A549 (cell line): Measurements from ENCODE around the gene ITCH. TPM values are rescaled to one million over a fixed set of nuclear protein-coding genes. Genes with fewer than 3 reads are reported as not detected.
"Not testable (repeated sequence)": the region's sequence is repeated elsewhere in the genome, so short reads cannot be mapped to it uniquely, and the experiment has no call there.

ENCODE experiments used
- ATAC-seq, 2 experiments: fragments of 200-7000 bp in 1 of 2; fragments of >200 bp in 1 of 2; cut with Nextera tagmentation in 1 of 2; cut with Tn5 transposase in 1 of 2; 3 replicates each; pipeline versions ENCODE4 v1.8.0 to v1.9.1; 2018 to 2020; ENCODE audit warnings: mild to moderate bottlenecking in 1 of 2, moderate library complexity in 1 of 2
- CTCF ChIA-PET: fragments of 300-600 bp; sonication (Branson Sonifier 250); formaldehyde crosslinking; extraction: SDS; loops from one replicate; lab custom pipeline; 2021; ENCODE audit warnings: antibody characterized with exemption, inconsistent platforms; lab: Yijun Ruan, JAX
- POLR2A ChIA-PET: fragments of 350-600 bp; formaldehyde crosslinking; extraction: SDS; loops from one replicate; lab custom pipeline; 2021; ENCODE audit warnings: antibody characterized with exemption, inconsistent platforms; lab: Yijun Ruan, JAX
- DNase-seq, 2 experiments: peaks; one replicate each; pipeline versions ENCODE4 v3.0.0 to v3.0.0-alpha.2; 2011 to 2016; ENCODE audit warnings: low read depth in 1 of 2, low spot score in 1 of 2
- FAIRE-seq: peaks from 2 replicates; lab custom pipeline; 2011; peaks lifted over from hg19 to GRCh38; lab: Jason Lieb, UNC
- H3K27ac ChIP-seq, 2 experiments: fragments of >200 bp; sonication (Bioruptor Twin); formaldehyde crosslinking; 3 replicates each; pipeline ENCODE4 v1.5.1; 2016 to 2017
- H3K4me1 ChIP-seq: fragments of >200 bp; sonication (Bioruptor Twin); formaldehyde crosslinking; 3 replicates; pipeline ENCODE4 v1.6.1; 2016
- H3K4me2 ChIP-seq: fragments of >200 bp; sonication (Bioruptor Twin); formaldehyde crosslinking; 3 replicates; pipeline ENCODE4 v1.6.1; 2016
- H3K4me3 ChIP-seq: fragments of >200 bp; sonication (Bioruptor Twin); formaldehyde crosslinking; 3 replicates; pipeline ENCODE4 v1.5.1; 2016
- H3K9me3 ChIP-seq: fragments of >200 bp; sonication (Bioruptor Twin); formaldehyde crosslinking; 3 replicates; pipeline ENCODE4 v1.6.1; 2016
- ESRRA ChIP-seq: fragments of 150-350 bp; IDR thresholded peaks from 2 replicates; pipeline ENCODE4 v1.6.1; 2014; ENCODE audit warnings: mild to moderate bottlenecking, low read length, borderline replicate concordance
- FOSL2 ChIP-seq, 2 experiments: fragments of 450-650 bp in 1 of 2; fragments of >200 bp in 1 of 2; sonication (Bioruptor Twin) in 1 of 2; formaldehyde crosslinking; IDR thresholded peaks; 2 replicates each; pipeline versions ENCODE4 v1.5.0 to v1.6.1; 2016 to 2020; ENCODE audit warnings: mild to moderate bottlenecking in 1 of 2, moderate library complexity in 1 of 2
- GATA3 ChIP-seq: IDR thresholded peaks from 2 replicates; pipeline ENCODE4 v1.6.1; 2012; ENCODE audit warnings: borderline replicate concordance
- HEYL ChIP-seq: fragments of 250-450 bp; sonication (Bioruptor Pico); IDR thresholded peaks from 2 replicates; pipeline ENCODE4 v1.8.0; 2021; ENCODE audit warnings: mild to moderate bottlenecking, moderate library complexity
- JUN ChIP-seq, 2 experiments: fragments of >200 bp; sonication (Bioruptor Twin); formaldehyde crosslinking; IDR thresholded peaks; 2 replicates in 1 of 2; 3 replicates in 1 of 2; pipeline ENCODE4 v1.6.1; 2016 to 2017
- JUNB ChIP-seq: fragments of >200 bp; sonication (Bioruptor Twin); formaldehyde crosslinking; IDR thresholded peaks from 2 replicates; pipeline ENCODE4 v1.6.1; 2016
- MAFK ChIP-seq: fragments of 450-650 bp; IDR thresholded peaks from 2 replicates; pipeline ENCODE4 v1.6.1; 2014; ENCODE audit not compliant: partially characterized antibody
- MAZ ChIP-seq: fragments of 150-350 bp; IDR thresholded peaks from 2 replicates; pipeline ENCODE4 v1.6.1; 2014; ENCODE audit warnings: antibody characterized with exemption, low read depth, low read length, borderline replicate concordance
- MYC ChIP-seq: IDR thresholded peaks from 2 replicates; pipeline ENCODE4 v1.6.1; 2012; ENCODE audit warnings: mild to moderate bottlenecking, inconsistent platforms, low read length, improper control_type of control experiment, borderline replicate concordance
- NPAS2 ChIP-seq: fragments of 250-450 bp; sonication (Bioruptor Pico); IDR thresholded peaks from 2 replicates; pipeline ENCODE4 v1.8.0; 2022; ENCODE audit warnings: mild to moderate bottlenecking, moderate library complexity, borderline replicate concordance
- NR3C1 ChIP-seq: fragments of >200 bp; sonication (Bioruptor Twin); formaldehyde crosslinking; IDR thresholded peaks from 3 replicates; pipeline ENCODE4 v1.6.1; 2017
- RNF2 ChIP-seq: fragments of 200-600 bp; sonication (generic); IDR thresholded peaks from 2 replicates; pipeline ENCODE4 v1.6.1; 2016; ENCODE audit warnings: low read depth, mild to moderate bottlenecking, antibody characterized with exemption, moderate library complexity, borderline replicate concordance
- SMC3 ChIP-seq: fragments of >200 bp; sonication (Bioruptor Twin); formaldehyde crosslinking; IDR thresholded peaks from 3 replicates; pipeline ENCODE4 v1.6.1; 2018; ENCODE audit warnings: inconsistent platforms
- SREBF2 ChIP-seq: fragments of 450-650 bp; IDR thresholded peaks from 2 replicates; pipeline ENCODE4 v1.6.1; 2014; ENCODE audit warnings: mild to moderate bottlenecking, moderate library complexity
- ZC3H11A ChIP-seq: fragments of 450-650 bp; IDR thresholded peaks from 2 replicates; pipeline ENCODE4 v1.6.1; 2014; ENCODE audit warnings: antibody characterized with exemption, mild to moderate bottlenecking
- ZFP36 ChIP-seq: fragments of 450-650 bp; IDR thresholded peaks from 2 replicates; pipeline ENCODE4 v1.6.1; 2014; ENCODE audit warnings: borderline replicate concordance; ENCODE audit not compliant: partially characterized antibody
- WGBS: methylation state at CpG from one replicate; pipeline ENCODE4 v1.1.6; 2017; ENCODE audit errors: missing lambda C conversion rate; 5-methylcytosine and 5-hydroxymethylcytosine counted together
- polyA plus RNA-seq, 4 experiments: library from polyadenylated mRNA; depleted of rRNA in 3 of 4; stranded (reverse); fragments of >200 nt; fragmentation: RNase III in 1 of 4; extraction: RNeasy Plus Mini Kit Qiagen cat#74134 plus additional on column Dnase treatment in 1 of 4; gene quantifications; 2 replicates in 3 of 4; 3 replicates in 1 of 4; pipeline ENCODE4 v1.2.3, GENCODE V29; 2011 to 2017
- TF ChIP-seq, protein P1 (sequence below): IDR thresholded peaks from 2 replicates; pipeline ENCODE4 v1.6.1; 2012
- TF ChIP-seq, protein P2 (sequence below): fragments of 450-650 bp; IDR thresholded peaks from 2 replicates; pipeline ENCODE4 v1.6.1; 2014; ENCODE audit warnings: antibody characterized with exemption
- TF ChIP-seq, protein P3 (sequence below): fragments of >200 bp; sonication (Bioruptor Twin); formaldehyde crosslinking; IDR thresholded peaks from 3 replicates; pipeline ENCODE4 v1.5.1; 2016
- TF ChIP-seq, protein P4 (sequence below): fragments of >200 bp; sonication (Bioruptor Twin); formaldehyde crosslinking; IDR thresholded peaks from 3 replicates; pipeline ENCODE4 v1.6.1; 2016
- TF ChIP-seq, protein P5 (sequence below): fragments of 250-450 bp; sonication (Bioruptor Pico); IDR thresholded peaks from 2 replicates; pipeline ENCODE4 v1.5.0; 2021; ENCODE audit warnings: mild to moderate bottlenecking, moderate library complexity, borderline replicate concordance

Gene ITCH
- polyA plus RNA-seq, 2 of the 4 experiments (the other 2 are of a cell fraction) = 23.9 to 24.4 TPM

DNA sequence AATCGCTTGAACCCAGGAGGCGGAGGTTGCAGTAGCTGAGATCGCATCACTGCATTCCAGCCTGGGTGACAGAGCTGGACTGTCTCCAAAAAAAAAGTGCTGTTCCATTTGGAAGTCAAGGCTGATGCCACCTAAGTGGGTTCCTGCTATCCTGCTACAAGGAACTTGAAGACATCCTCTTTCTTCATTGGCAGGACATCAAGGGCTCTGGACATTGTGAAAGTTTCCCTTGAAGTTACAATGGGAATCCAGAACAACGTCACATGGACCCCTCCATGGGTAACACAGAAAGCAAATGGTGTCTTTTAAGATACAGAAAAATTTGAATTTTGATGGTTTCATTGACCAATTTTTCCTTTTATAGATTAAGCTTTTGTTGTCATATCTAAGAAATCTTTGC, 15.5 kb upstream of the ITCH start:
- Histone ChIP-seq H3K4me3 (no peak overlapping the region), H3K27ac (no peak overlapping the region), H3K4me1 (peaks cover 24% of the 10 kb centered on the region), H3K4me2 (no peak overlapping the region), H3K9me3 (no peaks in the 10 kb centered on the region)
- POLR2A ChIA-PET = interaction anchor here (2.8 kb wide), 1 partner anchor 15 kb away, joined by 8 read pairs; the partner anchor contains the start of gene ITCH
- 90% methylated on average over 4 of the region's 4 CpGs for WGBS
- FAIRE-seq (no peak), DNase-seq (no peak), ATAC-seq (no peak)
- CTCF ChIA-PET = interaction anchor here (0.7 to 1.5 kb wide), 2 partner anchors 35 to 95 kb away, joined by 4 to 5 read pairs; no protein-coding TSS in a partner anchor
- TF ChIP-seq MYC = no peak
- TF ChIP-seq, protein P1, sequence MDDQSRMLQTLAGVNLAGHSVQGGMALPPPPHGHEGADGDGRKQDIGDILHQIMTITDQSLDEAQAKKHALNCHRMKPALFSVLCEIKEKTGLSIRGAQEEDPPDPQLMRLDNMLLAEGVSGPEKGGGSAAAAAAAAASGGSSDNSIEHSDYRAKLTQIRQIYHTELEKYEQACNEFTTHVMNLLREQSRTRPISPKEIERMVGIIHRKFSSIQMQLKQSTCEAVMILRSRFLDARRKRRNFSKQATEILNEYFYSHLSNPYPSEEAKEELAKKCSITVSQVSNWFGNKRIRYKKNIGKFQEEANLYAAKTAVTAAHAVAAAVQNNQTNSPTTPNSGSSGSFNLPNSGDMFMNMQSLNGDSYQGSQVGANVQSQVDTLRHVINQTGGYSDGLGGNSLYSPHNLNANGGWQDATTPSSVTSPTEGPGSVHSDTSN = no peak
- no peak for TF ChIP-seq NPAS2 (CRISPR knock-in tag)
- no peak for TF ChIP-seq NR3C1
- TF ChIP-seq HEYL (CRISPR knock-in tag) = no peak
- TF ChIP-seq, protein P2, sequence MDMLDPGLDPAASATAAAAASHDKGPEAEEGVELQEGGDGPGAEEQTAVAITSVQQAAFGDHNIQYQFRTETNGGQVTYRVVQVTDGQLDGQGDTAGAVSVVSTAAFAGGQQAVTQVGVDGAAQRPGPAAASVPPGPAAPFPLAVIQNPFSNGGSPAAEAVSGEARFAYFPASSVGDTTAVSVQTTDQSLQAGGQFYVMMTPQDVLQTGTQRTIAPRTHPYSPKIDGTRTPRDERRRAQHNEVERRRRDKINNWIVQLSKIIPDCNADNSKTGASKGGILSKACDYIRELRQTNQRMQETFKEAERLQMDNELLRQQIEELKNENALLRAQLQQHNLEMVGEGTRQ = no peak
- no peak for TF ChIP-seq ZC3H11A
- no peak for TF ChIP-seq ZFP36

DNA sequence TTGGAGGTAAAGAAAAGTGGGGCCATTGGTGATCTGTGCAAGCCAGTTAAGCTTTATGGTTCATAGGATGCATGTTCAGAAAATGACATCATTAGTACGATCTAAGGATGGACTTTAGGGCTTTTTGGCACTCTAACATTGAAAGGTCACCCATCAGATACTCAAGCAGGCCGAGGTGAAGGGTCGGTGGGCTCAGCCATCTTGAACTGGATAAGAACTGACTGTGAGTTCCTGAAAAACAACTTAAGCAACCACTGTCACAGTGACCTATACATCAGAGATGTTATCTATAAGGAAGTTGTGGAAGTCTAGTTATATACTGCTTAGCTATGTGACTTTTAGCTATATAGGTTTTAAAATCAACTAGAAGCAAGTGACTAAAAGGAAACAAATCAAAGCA, 13.0 kb upstream of the ITCH start:
- POLR2A ChIA-PET = interaction anchor here (1.6 kb wide), 1 partner anchor 13 kb away, joined by 5 read pairs; the partner anchor contains the start of gene ITCH
- CTCF ChIA-PET = interaction anchor here (1.0 to 1.5 kb wide), 2 partner anchors 38 to 173 kb away, joined by 3 to 9 read pairs; no protein-coding TSS in a partner anchor
- Histone ChIP-seq H3K4me3 (no peak overlapping the region), H3K4me2 (no peak overlapping the region; the same call in 2 of the 3 replicates), H3K9me3 (no peaks in the 10 kb centered on the region), H3K4me1 (peaks cover 14% of the 10 kb centered on the region), H3K27ac (peak overlapping the region in 1 of 2 experiments; percentile 36; a peak in 3 of 6 replicates)
- TF ChIP-seq JUNB (no peak), ZFP36 (no peak), ESRRA (no peak), GATA3 (no peak), MAZ (no peak), RNF2 (no peak)
- ATAC-seq (peak in 1 of 2 experiments; percentile 23; a peak in 1 of 6 replicates), DNase-seq (no peak), FAIRE-seq (no peak)
- 68% methylated on average over 3 of the region's 3 CpGs for WGBS

DNA sequence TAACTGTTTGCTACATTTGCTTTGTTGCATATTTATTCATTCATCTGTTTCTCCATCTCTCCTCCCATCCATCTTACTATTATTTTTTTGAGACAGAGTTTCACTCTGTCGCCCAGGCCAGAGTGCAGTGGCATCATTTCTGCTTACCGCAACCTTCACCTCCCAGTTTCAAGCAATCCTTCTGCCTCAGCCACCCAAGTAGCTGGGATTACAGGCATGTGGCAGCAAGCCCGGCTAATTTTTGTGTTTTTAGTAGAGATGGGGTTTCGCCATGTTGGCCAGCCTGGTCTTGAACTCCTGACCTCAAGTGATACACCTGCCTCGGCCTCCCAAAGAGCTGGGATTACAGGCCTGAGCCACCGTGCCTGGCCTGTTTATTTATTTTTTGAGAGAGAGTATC, 9.6 kb upstream of the ITCH start:
- 82% methylated on average over 6 of the region's 6 CpGs for WGBS
- peaks cover 18% of the 10 kb centered on the region for H3K4me1 ChIP-seq
- ATAC-seq, FAIRE-seq, H3K4me2 ChIP-seq, H3K9me3 ChIP-seq, H3K27ac ChIP-seq, POLR2A ChIA-PET, H3K4me3 ChIP-seq, DNase-seq: not testable (repeated sequence)
- CTCF ChIA-PET = interaction anchor here (1.0 to 2.5 kb wide), 3 partner anchors 9 to 41 kb away, joined by 3 to 14 read pairs (median 6); partner anchors contain the start of gene ITCH

DNA sequence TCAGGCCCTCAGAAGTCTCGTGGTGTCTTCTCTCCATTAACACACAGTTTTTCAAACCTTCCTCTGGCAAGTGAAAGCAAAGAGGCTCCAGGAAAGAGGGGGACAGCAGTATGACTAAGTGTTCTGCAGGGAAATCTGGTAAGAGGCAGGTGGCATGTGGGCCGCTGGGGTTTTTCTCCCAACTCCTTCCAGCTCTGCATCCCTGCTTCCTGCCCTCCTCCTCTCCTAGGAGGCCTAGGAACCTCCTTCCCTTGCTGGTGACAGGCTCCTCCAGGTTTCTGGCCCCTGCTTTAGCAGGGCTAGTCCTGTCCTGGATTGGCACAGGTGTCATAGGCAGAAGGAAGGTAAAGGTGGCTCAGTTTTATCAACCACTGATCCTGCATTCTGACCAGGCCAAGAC, 7.6 kb upstream of the ITCH start:
- ChIA-PET CTCF (interaction anchor here (1.9 kb wide), 1 partner anchor 43 kb away, joined by 9 read pairs; no protein-coding TSS in a partner anchor), POLR2A (no interaction called here)
- FAIRE-seq (no peak), ATAC-seq (peak; percentile 30 to 39; a peak in 4 of 6 replicates), DNase-seq (no peak)
- H3K4me2 ChIP-seq = no peak overlapping the region
- 54% methylated on average over 2 of the region's 2 CpGs for WGBS
- peaks cover 4% of the 10 kb centered on the region; the same call in 1 of the 3 replicates for H3K4me1 ChIP-seq
- no peak overlapping the region for H3K4me3 ChIP-seq
- H3K9me3 ChIP-seq = no peaks in the 10 kb centered on the region
- no peak overlapping the region for H3K27ac ChIP-seq
- TF ChIP-seq JUN (IDR thresholded peaks at IDR 0.05) (no peak), SREBF2 (no peak), SMC3 (no peak), FOSL2 (IDR thresholded peaks at IDR 0.05) (no peak), FOSL2 (CRISPR knock-in tag; IDR thresholded peaks at IDR 0.05) (no peak), MYC (no peak), HEYL (CRISPR knock-in tag) (no peak), JUNB (no peak), MAFK (no peak)
- TF ChIP-seq, protein P3, sequence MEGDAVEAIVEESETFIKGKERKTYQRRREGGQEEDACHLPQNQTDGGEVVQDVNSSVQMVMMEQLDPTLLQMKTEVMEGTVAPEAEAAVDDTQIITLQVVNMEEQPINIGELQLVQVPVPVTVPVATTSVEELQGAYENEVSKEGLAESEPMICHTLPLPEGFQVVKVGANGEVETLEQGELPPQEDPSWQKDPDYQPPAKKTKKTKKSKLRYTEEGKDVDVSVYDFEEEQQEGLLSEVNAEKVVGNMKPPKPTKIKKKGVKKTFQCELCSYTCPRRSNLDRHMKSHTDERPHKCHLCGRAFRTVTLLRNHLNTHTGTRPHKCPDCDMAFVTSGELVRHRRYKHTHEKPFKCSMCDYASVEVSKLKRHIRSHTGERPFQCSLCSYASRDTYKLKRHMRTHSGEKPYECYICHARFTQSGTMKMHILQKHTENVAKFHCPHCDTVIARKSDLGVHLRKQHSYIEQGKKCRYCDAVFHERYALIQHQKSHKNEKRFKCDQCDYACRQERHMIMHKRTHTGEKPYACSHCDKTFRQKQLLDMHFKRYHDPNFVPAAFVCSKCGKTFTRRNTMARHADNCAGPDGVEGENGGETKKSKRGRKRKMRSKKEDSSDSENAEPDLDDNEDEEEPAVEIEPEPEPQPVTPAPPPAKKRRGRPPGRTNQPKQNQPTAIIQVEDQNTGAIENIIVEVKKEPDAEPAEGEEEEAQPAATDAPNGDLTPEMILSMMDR = no peak
- TF ChIP-seq, protein P4, sequence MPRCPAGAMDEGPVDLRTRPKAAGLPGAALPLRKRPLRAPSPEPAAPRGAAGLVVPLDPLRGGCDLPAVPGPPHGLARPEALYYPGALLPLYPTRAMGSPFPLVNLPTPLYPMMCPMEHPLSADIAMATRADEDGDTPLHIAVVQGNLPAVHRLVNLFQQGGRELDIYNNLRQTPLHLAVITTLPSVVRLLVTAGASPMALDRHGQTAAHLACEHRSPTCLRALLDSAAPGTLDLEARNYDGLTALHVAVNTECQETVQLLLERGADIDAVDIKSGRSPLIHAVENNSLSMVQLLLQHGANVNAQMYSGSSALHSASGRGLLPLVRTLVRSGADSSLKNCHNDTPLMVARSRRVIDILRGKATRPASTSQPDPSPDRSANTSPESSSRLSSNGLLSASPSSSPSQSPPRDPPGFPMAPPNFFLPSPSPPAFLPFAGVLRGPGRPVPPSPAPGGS = no peak
- TF ChIP-seq, protein P5, sequence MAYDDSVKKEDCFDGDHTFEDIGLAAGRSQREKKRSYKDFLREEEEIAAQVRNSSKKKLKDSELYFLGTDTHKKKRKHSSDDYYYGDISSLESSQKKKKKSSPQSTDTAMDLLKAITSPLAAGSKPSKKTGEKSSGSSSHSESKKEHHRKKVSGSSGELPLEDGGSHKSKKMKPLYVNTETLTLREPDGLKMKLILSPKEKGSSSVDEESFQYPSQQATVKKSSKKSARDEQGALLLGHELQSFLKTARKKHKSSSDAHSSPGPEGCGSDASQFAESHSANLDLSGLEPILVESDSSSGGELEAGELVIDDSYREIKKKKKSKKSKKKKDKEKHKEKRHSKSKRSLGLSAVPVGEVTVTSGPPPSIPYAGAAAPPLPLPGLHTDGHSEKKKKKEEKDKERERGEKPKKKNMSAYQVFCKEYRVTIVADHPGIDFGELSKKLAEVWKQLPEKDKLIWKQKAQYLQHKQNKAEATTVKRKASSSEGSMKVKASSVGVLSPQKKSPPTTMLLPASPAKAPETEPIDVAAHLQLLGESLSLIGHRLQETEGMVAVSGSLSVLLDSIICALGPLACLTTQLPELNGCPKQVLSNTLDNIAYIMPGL (CRISPR knock-in tag) = no peak
